Adrenal gland (tissue), 5 donors: ENCODE data around the gene ZNF555.

Experiments
- POLR2A ChIP-seq, 2 donors: fragments of 450-650 bp; IDR thresholded peaks; one replicate each; pipeline ENCODE4 v1.6.1; 2017; ENCODE audit warnings: antibody characterized with exemption in 2 of 2, mild to moderate bottlenecking in 2 of 2, moderate library complexity in 1 of 2
- TF ChIP-seq, protein P1 (sequence below), 6 experiments: fragments of 450-650 bp in 4 of 6; fragments of 200-600 bp in 2 of 6; sonication (generic) in 1 of 6; IDR thresholded peaks; 1 replicate in 5 of 6; 2 replicates in 1 of 6; pipeline versions ENCODE4 v1.5.1 to v1.8.0; 2016 to 2021; ENCODE audit warnings: antibody characterized with exemption in 6 of 6, mild to moderate bottlenecking in 2 of 6, moderate library complexity in 1 of 6
- donor health status: DM: no; HTN: no; CAD: no.

DNA sequence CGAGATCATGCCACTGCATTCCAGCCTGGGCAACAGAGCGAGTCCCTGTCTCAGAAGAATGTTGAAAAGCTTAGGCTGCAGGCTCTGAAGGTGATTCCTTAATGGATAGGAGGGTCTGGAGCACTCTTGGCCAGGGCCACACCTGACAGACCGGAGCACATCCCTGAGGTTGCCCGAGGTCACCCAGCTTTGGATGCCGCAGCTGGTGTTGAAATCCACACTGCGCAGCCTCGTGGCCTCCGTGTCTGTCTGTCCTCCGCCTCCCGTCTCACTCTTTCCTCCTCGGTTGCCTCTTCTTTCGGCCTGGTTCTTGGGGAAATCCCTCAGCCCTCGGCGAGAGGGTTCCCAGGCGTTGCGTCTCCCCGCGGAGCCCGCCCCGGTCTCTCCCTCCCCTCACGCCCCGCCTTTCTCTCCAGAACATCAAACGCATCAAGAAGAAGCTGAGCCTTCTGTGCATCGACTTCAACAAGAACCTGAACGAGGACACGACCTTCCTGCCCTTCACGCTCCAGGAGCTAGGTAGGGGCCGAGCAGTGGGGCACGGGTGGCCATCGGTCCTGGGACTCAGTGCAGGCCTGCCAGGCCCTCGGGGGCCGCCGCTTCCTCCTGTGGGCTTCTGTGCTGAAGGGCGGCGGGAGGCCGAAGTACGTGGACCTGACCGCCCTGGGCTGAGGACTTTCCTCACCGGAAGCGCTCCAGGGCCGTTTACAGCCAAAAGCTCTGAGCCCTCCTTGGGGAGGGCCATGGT lies 41.8 kb upstream of the ZNF555 start:
- TF ChIP-seq, protein P1, sequence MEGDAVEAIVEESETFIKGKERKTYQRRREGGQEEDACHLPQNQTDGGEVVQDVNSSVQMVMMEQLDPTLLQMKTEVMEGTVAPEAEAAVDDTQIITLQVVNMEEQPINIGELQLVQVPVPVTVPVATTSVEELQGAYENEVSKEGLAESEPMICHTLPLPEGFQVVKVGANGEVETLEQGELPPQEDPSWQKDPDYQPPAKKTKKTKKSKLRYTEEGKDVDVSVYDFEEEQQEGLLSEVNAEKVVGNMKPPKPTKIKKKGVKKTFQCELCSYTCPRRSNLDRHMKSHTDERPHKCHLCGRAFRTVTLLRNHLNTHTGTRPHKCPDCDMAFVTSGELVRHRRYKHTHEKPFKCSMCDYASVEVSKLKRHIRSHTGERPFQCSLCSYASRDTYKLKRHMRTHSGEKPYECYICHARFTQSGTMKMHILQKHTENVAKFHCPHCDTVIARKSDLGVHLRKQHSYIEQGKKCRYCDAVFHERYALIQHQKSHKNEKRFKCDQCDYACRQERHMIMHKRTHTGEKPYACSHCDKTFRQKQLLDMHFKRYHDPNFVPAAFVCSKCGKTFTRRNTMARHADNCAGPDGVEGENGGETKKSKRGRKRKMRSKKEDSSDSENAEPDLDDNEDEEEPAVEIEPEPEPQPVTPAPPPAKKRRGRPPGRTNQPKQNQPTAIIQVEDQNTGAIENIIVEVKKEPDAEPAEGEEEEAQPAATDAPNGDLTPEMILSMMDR (IDR thresholded peaks at IDR 0.05): no peak
- TF ChIP-seq POLR2A (IDR thresholded peaks at IDR 0.05): no peak
